GM19035 (cell line): ENCODE data around the gene ZNF580.

Source experiments
- ATAC-seq: cut with Tn5 transposase; IDR thresholded peaks from one replicate; pipeline ENCODE4 v1.9.1; 2021; ENCODE audit not compliant: unreplicated experiment

The ZNF580 gene, protein sequence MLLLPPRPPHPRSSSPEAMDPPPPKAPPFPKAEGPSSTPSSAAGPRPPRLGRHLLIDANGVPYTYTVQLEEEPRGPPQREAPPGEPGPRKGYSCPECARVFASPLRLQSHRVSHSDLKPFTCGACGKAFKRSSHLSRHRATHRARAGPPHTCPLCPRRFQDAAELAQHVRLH

GRCh38 chr19:55640577-55641425 is at the start of gene ZNF580:
TSS of gene ZNF580 (plus strand) at chr19:55641002. CDS start at chr19:55642509, 1,507 bp downstream.
- peak; percentile 38 for ATAC-seq

GRCh38 chr19:55591555-55591954 is 49.2 kb upstream of the ZNF580 start:
- no peak for ATAC-seq

DNA sequence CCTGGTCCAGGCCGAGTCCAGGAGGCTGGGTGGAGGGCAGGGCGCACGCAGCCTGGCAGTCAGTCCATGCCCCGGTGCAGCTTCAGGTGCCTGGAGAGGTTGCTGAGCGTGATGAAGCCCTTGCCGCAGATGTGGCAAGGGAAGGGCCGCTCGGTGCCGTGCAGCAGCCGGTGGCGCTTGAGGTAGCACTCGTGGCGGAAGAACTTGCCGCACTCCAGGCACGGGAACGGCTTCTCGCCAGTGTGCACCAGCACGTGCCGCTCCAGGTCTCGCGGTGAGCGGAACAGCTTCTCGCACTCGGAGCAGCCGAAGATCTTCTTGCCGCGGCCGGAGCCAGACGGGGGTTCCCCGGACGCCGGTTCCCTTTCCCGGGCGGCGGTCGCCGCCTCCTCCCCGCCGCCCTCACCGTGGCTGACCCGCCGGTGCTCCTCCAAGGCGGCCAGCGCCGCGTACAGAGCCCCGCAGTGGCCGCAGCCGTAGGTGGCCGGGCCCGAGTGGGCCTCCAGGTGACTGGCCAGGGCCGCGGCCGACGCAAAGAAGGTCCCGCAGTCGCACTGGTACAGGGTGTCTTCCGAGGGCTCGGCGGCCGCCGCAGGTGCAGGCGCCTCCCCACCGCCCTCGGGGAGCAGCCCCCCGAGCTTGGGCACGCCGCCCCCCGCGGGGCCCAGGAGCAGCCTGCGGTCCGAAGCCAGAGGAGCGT is 48.3 kb upstream of the ZNF580 start:
- ATAC-seq, result no peak

DNA sequence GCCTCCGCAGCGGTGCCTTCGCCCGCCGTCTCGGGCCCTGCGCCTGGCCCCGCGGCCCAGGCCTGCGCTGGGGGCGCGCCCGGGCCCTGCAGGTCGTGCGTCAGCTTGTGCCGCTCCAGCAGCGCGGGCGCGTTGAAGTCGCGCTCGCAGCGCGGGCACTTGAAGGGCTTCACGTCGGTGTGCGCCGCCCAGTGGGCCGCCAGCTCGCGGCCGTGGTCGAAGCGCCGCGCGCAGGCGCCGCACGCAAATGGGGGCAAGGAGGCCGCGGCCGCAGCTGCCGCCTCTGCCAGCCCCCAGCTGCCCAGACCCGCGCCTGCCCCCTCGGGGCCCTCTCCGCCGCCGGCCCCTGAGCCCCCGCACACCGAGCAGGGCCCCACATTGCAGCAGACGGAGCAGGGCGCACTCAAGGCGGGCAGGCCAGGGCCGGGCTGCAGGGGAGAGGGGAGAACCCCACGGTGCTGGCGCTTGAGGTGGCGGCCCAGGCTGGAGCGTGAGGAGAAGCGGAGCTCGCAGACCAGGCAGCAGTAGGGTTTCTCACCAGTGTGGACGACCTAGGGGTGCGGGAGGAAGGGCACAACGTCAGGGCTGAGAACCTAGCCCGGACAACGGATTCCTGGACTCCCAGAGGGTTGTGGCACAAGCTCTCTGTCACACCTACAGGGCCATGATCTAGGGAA is 47.6 kb upstream of the ZNF580 start:
- no peak for ATAC-seq

GRCh38 chr19:55594996-55595545 is 45.7 kb upstream of the ZNF580 start:
- no peak for ATAC-seq

- ATAC-seq, result no peak
These were observed 44.5 kb upstream of the ZNF580 start for GRCh38 chr19:55596304-55596703.

DNA sequence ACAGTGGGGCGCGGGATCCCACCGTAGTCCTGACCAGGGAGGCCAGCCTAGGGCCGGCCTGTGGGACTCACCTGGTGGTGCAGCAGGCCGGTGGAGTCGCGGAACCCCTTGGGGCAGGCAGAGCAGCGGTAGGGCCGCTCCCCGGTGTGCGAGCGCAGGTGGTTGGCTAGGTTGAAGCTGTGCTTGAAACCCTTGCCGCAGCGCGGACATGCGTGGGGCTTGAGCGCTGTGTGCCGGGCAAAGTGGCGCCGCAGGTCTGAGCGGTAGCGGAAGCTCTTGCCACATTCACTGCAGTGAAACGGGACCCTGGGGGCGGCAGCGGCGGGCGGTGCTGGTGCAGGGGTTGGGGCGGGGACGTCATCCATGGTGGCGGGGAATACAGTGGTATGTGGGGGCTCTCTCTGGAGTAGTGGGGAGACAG is 43.3 kb upstream of the ZNF580 start:
- ATAC-seq, result no peak

GRCh38 chr19:55598034-55598433 is 42.8 kb upstream of the ZNF580 start:
- ATAC-seq, result no peak

DNA sequence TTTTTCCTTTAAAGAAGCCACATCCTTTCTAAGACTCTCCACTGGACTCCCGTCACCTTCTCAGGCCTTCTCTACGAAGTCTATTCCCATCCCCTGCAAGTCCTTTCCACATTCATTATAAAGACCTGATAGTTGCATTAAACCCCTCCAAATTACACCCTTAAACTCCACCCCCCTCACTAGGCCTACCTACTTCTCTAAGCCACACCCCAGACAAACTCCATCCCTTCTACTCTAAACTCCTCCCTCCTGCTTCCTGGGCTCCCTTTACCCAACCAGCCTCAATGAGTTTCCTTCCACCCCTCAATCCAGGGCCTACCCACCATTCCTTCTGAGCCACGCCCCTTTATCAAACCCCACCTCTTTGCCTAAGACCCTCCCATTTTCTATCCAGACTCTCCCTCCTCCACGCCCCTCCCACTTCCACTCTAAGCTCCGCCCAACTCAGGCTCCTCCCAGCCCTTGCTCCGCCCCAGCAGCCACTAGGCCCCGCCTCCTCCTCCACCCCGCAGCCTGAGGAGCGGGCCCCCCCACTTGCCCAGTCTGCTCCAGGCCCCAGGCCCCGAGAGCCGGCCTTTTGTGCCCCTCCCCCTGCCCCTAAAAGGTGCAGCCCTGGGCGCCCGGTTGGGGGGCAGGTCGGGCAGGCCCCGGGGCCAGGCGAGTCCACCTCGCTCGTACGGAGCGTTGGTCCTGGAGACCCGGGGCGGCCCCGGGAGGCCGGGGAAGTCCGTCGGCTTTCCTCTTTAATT is 41.9 kb upstream of the ZNF580 start:
- peak; percentile 59 for ATAC-seq

DNA sequence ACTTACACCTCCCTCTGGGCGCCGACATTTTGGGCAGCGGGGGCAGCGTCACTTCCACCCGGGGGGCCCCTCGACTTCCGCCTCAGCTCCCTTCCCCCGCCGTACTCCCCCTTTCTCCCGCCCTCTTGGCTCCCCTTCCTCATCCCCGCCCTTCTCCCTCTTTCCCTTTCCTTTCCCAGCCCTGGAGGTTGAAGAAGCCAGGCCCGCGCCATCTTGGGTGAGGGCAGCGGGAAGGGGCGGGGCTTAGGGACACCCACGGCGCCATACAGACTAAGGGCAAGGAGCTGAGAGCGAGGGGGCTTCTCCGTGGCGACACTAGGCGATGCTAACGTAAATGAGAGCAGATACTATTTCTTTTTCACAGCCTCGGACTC is 41.3 kb upstream of the ZNF580 start, which contains the start of gene FIZ1:
Gene FIZ1, minus strand, starts transcription at position 50 of the 374 bp plus-strand sequence. CDS start 1,652 bp downstream, outside the sequence.
- peak; percentile 54 for ATAC-seq

GRCh38 chr19:55599842-55600661 is 40.8 kb upstream of the ZNF580 start, which contains the start of gene ZNF524:
TSS of gene ZNF524 (plus strand) at chr19:55600288. CDS start at chr19:55602113, 1,825 bp downstream.
- ATAC-seq, result peak; percentile 42

GRCh38 chr19:55600662-55601028 is 40.2 kb upstream of the ZNF580 start:
- ATAC-seq, result no peak

DNA sequence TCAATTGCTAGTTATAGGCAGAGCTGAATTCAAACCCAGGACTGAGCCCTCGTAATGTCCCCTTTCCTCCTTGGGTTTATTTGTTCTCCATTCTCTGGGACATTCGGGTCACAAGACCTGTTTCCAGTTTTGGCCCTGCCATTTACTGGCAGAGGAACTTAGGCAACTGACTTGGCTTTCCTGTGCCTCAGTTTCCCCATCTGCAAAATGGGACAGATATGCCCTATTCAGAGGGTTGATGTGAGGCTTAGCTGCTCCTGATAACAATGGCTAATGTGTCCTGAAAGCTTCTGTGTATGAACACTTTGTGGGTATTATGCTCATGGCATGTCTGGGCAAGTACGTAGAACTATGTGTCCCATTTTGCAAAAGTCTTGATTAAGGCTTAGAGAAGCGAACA is 39.7 kb upstream of the ZNF580 start:
- ATAC-seq, result no peak

DNA sequence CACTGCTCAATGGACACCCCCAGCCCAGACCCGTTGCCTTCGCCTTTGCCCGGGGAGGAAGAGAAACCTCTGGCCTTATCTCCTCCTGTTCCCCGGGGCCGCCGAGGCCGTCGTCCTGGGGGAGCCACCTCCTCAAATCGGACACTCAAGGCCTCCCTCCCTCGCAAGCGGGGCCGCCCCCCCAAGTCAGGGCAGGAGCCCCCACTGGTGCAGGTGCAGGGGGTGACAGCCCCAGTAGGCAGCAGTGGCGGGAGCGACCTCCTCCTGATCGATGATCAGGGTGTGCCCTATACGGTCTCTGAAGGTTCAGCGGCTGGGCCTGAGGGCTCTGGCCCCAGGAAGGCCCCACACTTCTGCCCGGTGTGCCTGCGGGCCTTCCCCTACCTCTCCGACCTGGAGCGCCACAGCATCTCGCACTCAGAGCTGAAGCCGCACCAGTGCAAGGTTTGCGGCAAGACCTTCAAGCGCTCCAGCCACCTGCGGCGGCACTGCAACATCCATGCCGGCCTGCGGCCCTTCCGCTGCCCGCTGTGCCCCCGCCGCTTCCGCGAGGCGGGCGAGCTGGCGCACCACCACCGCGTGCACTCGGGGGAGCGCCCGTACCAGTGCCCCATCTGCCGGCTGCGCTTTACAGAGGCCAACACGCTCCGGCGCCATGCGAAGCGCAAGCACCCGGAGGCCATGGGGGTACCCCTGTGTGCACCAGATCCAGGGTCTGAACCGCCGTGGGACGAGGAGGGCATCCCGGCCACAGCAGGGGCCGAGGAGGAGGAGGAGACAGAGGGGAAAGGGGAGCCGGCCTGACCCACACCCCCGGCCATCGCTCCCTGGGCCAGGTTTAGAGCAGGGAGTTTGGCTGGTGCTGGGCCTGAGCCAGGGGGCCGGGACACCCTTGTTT is 38.4 kb upstream of the ZNF580 start:
- no peak for ATAC-seq

DNA sequence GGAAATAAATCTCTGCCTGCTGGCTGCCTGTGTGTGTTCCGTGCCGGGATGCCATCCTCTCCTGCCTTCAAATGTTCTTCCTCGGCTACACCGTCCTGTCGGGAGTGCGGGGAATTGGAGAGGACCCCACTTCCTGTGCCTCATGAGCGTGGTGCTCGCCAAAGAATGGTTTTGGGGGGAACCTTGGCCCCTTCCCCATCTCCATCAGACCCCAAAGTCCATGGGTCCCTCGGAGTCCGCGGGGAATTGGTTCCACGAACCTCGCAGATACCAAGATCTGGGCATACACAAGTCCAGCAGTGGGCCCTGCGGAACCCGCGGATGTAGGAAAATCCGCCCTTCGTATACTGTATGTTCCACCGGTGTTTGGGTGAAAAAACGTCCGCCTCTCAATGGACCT is 37.7 kb upstream of the ZNF580 start:
- ATAC-seq, result no peak

DNA sequence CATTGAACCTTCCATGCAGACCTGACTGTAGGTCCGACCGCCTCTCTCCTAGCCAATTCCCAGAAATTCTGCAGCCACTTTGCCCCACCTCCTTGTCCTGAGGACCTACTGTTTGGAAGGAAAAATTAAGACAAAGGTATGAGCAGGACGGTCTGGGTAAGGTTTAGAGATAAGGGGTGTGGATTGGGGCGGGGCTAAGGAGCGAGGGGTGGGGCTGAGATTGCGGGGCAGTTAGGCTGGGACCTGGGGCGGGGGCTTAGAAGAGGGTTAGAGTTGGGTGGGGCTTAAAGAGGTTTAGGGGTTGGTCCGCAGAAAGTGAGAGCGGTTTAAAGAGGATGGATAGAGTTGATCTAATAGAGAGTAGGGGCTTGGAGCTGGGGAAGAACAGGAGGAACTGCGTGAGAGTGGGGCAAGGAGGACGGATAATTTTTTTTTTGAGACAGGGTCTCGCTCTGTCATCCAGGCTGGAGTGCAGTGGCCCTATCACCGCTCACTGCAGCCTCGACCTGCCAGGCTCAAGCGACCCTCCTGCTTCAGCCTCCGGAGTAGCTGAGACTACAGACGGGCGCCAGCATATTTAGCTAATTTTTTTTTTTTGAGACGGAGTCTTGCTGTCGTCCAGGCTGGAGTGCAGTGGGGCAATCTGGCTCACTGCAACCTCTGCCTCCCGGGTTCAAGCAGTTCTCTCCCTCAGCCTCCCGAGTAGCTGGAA is 37.1 kb upstream of the ZNF580 start:
- no peak for ATAC-seq

GRCh38 chr19:55605207-55605636 is 35.6 kb upstream of the ZNF580 start:
- ATAC-seq, result peak; percentile 72
